ENCODE results near the gene RBM39.

RBM39 gene

DNA sequence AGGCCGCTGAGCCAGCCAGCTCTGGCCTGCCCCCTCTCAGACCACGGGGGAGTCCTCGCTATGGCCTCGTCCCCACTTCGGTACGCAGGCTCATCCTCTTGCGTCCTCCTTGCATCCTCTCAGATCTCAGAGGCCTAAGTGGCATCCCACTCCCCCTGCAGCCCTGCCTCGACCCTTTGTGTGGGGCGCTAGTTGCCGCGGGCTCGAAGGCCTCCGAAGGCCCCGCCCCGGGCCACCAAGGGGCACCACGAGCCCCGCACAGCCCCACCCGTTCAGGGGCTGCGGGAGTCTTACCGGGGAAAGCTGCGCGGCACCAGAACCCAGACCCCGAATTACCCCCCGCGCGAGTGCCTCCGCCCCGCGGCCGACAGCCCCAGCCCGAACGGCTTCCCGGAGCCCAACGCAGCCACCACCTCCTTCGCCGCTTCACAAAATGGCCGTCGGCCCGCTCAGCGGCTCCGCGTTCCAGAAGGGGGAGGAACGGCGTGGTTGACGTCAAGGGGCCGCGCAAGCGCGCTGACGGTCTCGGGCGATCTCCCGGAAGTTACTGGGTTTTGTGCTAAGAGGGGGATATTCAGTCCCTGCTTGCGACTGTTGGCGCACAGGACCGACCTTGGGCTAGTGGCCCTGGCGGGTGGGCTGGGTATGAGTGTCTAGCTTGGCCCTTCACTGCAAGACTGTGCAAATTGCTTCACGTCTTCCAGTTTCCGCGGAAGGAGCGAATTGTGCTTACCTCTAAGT lies 77.4 kb downstream of the RBM39 start, which contains the start of the genes CPNE1 and RBM12:
Gene CPNE1 (minus strand): TSS at position 435 of the 741 bp plus-strand sequence. CDS start 31,977 bp downstream, outside the sequence.
Gene RBM12 (minus strand): TSS at position 435 of the 741 bp plus-strand sequence. CDS start 9,578 bp downstream, outside the sequence.
- H3K36me3 ChIP-seq (ENCODE audit: control insufficient read depth, insufficient read depth, low read length), result no peaks in the 10 kb centered on the region
- peaks cover 14% of the 10 kb centered on the region for H3K4me1 ChIP-seq (ENCODE audit: control insufficient read depth, insufficient read depth, low read length)

DNA sequence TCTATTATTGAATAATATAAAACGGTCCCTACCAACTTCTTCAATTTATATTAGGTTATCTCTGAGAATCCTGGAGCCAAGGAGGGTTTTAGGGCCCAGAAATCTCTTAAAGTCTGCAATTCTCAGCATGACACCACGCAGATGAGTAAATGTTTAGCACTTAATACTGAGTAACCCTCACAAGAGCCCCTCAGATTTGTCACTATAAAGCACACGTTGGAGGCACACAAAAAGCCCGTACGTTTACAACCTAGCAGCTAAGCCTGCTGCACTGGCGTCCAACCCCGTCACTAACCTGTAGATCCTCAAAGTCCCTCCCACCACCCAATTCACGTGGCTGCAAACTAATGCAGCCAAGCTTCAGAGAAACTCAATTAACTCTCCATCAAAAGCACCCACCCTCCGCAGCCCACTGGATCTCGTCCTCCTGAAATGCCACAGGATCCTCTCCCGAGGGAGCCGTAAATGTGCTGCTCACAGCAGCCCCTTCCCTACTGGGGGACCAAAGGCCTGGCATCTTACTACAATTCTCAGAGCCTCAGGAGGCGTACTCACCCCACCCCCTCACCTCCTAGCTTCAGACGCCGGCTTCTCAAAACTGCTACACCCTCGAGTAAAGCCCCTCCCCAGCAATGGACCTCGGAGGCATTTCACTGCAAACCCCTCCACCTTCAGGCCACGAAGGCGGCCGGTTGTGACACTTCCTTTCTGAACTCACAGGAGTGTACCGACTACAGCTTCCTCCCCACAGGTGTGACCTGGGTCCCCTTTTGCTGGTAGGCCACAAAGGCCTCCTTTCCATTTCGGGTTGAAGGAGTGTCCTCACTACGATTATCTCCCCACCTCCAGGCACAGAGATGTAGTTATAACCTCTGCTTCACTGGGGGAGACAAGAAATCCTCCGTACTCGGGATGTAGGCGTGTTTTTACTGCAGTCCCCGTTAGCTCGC lies 78.3 kb downstream of the RBM39 start:
- Histone ChIP-seq H3K36me3 (ENCODE audit: control insufficient read depth, insufficient read depth, low read length) (no peaks in the 10 kb centered on the region), H3K27ac (ENCODE audit: low read depth, low read length) (peak overlapping the region; percentile 93), H3K4me1 (ENCODE audit: control insufficient read depth, insufficient read depth, low read length) (peaks cover 16% of the 10 kb centered on the region), H3K9ac (ENCODE audit: low read length) (peak overlapping the region; percentile 95), H3K27me3 (ENCODE audit: control insufficient read depth, insufficient read depth, low read length) (no peaks in the 10 kb centered on the region), H3K4me3 (ENCODE audit: low read length) (peak overlapping the region; percentile 71)

More for the DNA sequence above, 77.4 kb downstream of the RBM39 start, which contains the start of the genes CPNE1 and RBM12:
- Histone ChIP-seq H3K9ac (ENCODE audit: low read length) (peak within 1 kb of the TSS; percentile 95), H3K27me3 (ENCODE audit: control insufficient read depth, insufficient read depth, low read length) (no peaks in the 10 kb centered on the region), H3K4me3 (ENCODE audit: low read length) (peak within 1 kb of the TSS; percentile 71), H3K27ac (ENCODE audit: low read depth, low read length) (peak within 1 kb of the TSS; percentile 93)

DNA sequence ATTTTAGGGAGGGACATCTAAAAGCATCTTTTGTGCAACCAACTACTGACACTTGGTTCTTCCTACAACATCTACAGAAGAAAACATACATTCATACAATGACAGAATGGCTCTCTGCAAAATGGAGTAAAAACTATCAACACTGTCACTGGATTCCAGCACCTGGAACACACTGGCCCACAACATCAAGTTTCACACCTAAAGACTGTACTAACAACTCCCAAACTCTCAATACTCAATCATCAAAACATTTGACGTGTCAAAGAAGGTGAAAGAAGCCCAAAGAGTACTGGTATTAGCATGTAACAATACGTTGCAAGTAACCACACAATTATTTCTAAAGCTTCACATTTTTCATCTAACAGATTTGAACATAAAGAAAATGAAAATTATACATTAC lies 79.5 kb downstream of the RBM39 start:
- Histone ChIP-seq H3K9ac (ENCODE audit: low read length) (no peak overlapping the region), H3K27ac (ENCODE audit: low read depth, low read length) (no peak overlapping the region), H3K36me3 (ENCODE audit: control insufficient read depth, insufficient read depth, low read length) (no peaks in the 10 kb centered on the region), H3K4me1 (ENCODE audit: control insufficient read depth, insufficient read depth, low read length) (peaks cover 16% of the 10 kb centered on the region), H3K27me3 (ENCODE audit: control insufficient read depth, insufficient read depth, low read length) (no peaks in the 10 kb centered on the region), H3K4me3 (ENCODE audit: low read length) (peak overlapping the region; percentile 71)

DNA sequence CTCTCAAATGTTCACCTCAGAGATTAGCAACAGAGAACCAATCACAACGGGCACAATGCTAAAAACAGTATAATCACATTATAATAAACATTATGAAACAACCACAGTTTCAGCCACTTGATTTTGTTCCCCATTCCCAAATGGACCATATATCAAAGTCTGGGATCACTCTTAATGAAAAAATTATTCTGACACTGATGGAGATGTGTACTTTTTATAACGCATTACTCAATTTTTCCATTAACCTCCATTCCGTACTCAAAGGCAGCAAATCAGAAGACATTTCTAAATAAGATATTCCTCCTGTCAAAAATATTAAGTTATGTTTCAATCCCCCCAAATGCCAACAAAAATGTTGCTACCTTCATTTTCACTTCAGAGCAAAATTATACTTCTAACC lies 80.2 kb downstream of the RBM39 start:
- peaks cover 20% of the 10 kb centered on the region for H3K4me1 ChIP-seq (ENCODE audit: control insufficient read depth, insufficient read depth, low read length)
- H3K27ac ChIP-seq (ENCODE audit: low read depth, low read length), result no peak overlapping the region
- H3K4me3 ChIP-seq (ENCODE audit: low read length), result no peak overlapping the region
- H3K9ac ChIP-seq (ENCODE audit: low read length), result no peak overlapping the region
- no peaks in the 10 kb centered on the region for H3K36me3 ChIP-seq (ENCODE audit: control insufficient read depth, insufficient read depth, low read length)
- H3K27me3 ChIP-seq (ENCODE audit: control insufficient read depth, insufficient read depth, low read length), result no peaks in the 10 kb centered on the region

DNA sequence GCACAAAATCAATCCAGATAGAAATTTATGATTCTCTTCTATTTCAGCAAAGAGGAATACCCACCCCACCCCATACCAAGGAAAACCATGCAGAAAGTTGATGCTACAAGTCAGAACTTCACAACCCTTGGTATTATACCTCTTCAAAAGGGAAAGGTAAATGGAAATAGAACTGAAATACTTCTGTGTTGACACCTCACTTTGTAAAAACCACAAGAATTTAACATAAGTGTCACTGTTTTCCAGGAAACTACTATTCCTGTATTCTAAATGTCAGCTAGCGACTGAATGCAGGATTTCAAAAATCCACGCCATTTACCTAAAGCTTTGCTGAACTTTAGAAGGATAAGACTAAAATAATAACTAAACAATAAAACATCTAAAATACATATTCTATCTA lies 81.0 kb downstream of the RBM39 start:
- no peak overlapping the region for H3K4me3 ChIP-seq (ENCODE audit: low read length)
- H3K27me3 ChIP-seq (ENCODE audit: control insufficient read depth, insufficient read depth, low read length), result no peaks in the 10 kb centered on the region
- H3K27ac ChIP-seq (ENCODE audit: low read depth, low read length), result no peak overlapping the region
- H3K36me3 ChIP-seq (ENCODE audit: control insufficient read depth, insufficient read depth, low read length), result no peaks in the 10 kb centered on the region
- no peak overlapping the region for H3K9ac ChIP-seq (ENCODE audit: low read length)
- H3K4me1 ChIP-seq (ENCODE audit: control insufficient read depth, insufficient read depth, low read length), result peaks cover 20% of the 10 kb centered on the region

DNA sequence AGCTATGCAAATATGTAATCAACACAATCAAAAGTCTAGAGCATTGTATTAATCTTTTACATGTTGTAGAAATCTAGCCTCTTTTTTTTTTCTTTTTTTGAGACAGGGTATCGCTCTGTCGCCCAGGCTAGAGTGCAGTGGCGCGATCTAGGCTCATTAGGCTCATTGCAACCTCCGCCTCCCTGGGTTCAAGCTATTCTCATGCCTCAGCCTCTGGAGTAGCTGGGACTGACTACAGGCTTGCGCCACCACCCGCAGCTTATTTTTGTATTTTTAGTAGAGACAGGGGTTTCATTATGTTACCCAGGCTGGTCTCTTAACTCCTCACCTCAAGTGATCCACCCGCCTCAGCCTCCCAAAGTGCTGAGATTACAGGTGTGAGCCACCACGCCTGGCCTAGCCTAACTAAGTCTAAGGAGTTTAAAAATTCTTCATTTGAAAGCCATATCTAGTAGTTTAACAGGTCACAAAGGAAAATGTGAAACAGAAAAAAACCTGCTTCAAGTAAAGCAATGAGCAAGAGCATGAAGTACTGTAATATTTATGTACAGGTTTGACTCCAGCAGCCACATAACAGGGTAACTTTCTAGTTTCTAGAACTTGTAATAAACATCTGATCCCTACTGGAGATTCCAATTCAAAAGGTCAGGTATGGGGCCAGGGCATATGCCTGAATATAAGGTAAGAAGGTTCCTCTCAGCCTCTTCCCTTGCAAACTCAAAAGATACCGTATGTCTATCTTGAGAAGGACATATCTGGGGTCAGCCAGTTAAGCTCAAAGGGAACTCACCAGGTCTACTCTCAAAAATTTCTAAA lies 81.7 kb downstream of the RBM39 start:
- no peaks in the 10 kb centered on the region for H3K36me3 ChIP-seq (ENCODE audit: control insufficient read depth, insufficient read depth, low read length)
- H3K4me1 ChIP-seq (ENCODE audit: control insufficient read depth, insufficient read depth, low read length), result peaks cover 20% of the 10 kb centered on the region
- no peak overlapping the region for H3K27ac ChIP-seq (ENCODE audit: low read depth, low read length)
- H3K9ac ChIP-seq (ENCODE audit: low read length), result no peak overlapping the region
- H3K27me3 ChIP-seq (ENCODE audit: control insufficient read depth, insufficient read depth, low read length), result no peaks in the 10 kb centered on the region
- H3K4me3 ChIP-seq (ENCODE audit: low read length), result no peak overlapping the region

DNA sequence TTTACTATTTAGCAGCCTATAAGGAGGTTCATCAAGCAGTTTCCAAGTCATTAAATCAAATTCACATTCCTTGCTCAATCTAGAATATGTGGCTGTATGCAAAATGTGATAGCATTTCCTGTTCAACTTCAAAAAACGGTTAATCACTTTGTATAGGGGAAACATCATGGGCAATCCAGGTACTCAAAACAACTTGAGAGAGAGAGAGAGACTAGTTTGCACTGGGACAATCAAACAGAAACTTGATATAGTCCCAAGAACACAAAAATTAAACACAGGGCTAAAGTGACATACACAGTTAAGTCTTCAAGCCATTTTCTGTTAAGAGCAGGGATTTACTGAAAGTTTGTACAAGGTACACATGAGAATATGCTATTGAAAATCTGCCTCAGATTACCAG lies 84.8 kb downstream of the RBM39 start:
- Histone ChIP-seq H3K27ac (ENCODE audit: low read depth, low read length) (no peak overlapping the region), H3K4me1 (ENCODE audit: control insufficient read depth, insufficient read depth, low read length) (peaks cover 17% of the 10 kb centered on the region), H3K4me3 (ENCODE audit: low read length) (no peak overlapping the region), H3K9ac (ENCODE audit: low read length) (no peak overlapping the region), H3K36me3 (ENCODE audit: control insufficient read depth, insufficient read depth, low read length) (peaks cover 24% of the 10 kb centered on the region), H3K27me3 (ENCODE audit: control insufficient read depth, insufficient read depth, low read length) (no peaks in the 10 kb centered on the region)

DNA sequence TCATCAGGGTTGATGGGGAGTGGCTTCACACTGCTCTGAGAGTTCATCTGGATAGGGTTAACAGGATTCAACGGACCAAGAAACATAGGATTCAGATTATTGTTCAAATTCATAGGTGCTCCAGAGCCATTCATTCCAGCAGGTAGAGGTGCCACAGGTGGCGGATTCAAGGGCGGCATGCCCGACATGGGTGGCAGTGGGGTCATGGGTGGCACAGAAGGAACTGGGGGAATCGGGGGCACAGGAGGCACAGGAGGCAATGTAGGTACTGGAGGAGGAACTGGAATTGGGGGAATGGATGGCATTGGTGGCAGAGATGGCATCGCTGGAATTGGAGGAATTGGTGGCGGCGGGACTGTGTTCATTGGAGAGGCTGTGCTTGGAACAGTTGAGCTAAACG lies 87.6 kb downstream of the RBM39 start:
- no peaks in the 10 kb centered on the region for H3K27me3 ChIP-seq (ENCODE audit: control insufficient read depth, insufficient read depth, low read length)
- H3K27ac ChIP-seq (ENCODE audit: low read depth, low read length), result no peak overlapping the region
- H3K36me3 ChIP-seq (ENCODE audit: control insufficient read depth, insufficient read depth, low read length), result peaks cover 24% of the 10 kb centered on the region
- H3K9ac ChIP-seq (ENCODE audit: low read length), result no peak overlapping the region
- H3K4me1 ChIP-seq (ENCODE audit: control insufficient read depth, insufficient read depth, low read length), result peaks cover 22% of the 10 kb centered on the region
- no peak overlapping the region for H3K4me3 ChIP-seq (ENCODE audit: low read length)

DNA sequence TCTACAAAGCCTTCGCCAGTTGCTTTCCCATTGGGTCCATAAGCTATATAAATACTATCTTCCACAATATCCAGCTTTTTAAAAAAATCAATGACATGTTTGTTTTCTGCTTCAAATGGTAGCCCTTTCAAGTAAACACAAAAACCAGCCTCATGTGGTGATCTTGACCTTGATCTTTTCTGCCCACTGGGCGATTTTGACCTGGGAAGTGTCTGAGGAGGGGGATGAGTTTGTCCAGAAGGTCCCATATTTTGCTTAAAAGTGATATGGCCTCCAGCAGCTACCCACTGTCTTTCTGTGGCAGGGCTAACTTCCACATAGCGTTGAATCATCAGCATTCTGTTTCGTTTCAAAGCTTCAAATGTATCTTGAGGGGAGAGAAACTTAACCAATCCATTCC lies 88.2 kb downstream of the RBM39 start:
- Histone ChIP-seq H3K27me3 (ENCODE audit: control insufficient read depth, insufficient read depth, low read length) (no peaks in the 10 kb centered on the region), H3K9ac (ENCODE audit: low read length) (no peak overlapping the region), H3K27ac (ENCODE audit: low read depth, low read length) (no peak overlapping the region), H3K4me1 (ENCODE audit: control insufficient read depth, insufficient read depth, low read length) (peaks cover 24% of the 10 kb centered on the region), H3K4me3 (ENCODE audit: low read length) (no peak overlapping the region), H3K36me3 (ENCODE audit: control insufficient read depth, insufficient read depth, low read length) (peaks cover 24% of the 10 kb centered on the region)

Data from rectal smooth muscle tissue (tissue), 1 donor.